Hematopoietic multipotent progenitor cell treated with erythropoietin and hydrocortisone succinate and interleukin-3 and kit ligand, for 6 days (in vitro differentiated cells): Measurements from ENCODE around the gene DUS4L.

ENCODE experiments used
- DNase-seq: peaks from one replicate; pipeline ENCODE4 v3.0.0-alpha.2; 2015

The DUS4L gene

GRCh38 chr7:107580716-107581383 lies 17.1 kb downstream of the DUS4L start:
- DNase-seq = no peak

- peak; percentile 18 for DNase-seq
These were observed 17.7 kb downstream of the DUS4L start for GRCh38 chr7:107581387-107582013.

GRCh38 chr7:107582875-107583274 lies 19.1 kb downstream of the DUS4L start:
- DNase-seq = peak; percentile 38

DNA sequence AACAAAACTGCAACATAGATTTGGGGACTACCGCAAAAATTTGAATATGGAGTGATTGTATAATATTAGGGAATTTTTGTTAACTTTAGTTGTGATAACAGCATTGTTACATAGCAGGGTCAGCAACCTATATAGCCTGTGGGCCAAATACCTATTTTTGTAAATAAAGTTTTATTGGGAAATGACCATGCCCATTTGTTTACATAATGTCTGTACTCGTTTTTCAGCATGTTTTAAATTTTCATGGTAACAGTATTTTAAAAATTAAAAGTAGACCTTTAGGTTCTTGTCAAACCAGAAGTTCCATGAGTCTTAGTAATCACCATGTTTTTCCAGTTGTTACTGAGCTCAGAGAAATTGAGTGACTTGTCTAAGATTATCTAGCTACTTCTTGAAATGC lies 20.9 kb downstream of the DUS4L start:
- DNase-seq = no peak

GRCh38 chr7:107588529-107589130 lies 24.9 kb downstream of the DUS4L start:
- DNase-seq = no peak

DNA sequence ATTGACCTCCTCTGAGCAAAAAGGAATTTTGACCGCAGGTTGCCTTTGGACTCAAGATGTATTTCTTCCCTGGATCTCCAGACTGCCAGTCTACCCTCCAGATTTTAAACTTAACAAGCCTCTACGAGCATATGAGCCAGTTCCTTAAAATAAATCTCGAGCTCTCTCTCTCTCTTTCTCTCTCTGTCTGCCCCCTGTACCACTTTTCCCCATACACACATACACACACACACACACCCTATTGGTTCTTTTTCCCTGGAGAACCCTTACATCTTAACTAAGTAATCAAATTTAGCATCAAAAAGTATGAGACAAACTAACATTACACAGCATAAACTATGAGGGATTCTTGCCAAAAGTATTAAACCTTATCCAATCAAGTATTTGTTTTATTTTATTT lies 27.6 kb downstream of the DUS4L start:
- no peak for DNase-seq

- DNase-seq = no peak
These were observed 28.7 kb downstream of the DUS4L start for GRCh38 chr7:107592361-107593024.

DNA sequence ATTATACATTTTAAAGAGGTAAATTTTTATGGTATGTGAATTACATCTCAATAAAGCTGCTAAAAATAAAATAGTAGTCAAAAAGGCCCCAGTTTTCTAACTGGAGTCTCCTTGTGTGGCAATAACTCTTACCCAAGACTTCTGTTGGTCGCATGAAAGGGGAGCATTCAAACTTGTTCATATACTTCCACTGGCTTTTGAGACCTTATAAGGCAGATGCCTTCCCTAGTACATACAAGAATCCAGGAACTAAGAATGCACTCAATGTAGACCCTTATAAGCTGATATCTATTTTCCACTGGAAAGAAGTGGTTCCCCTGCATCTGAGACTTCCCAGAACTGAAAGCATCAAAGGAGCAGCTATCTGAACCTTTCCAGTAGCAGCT lies 29.2 kb downstream of the DUS4L start:
- DNase-seq = no peak

DNA sequence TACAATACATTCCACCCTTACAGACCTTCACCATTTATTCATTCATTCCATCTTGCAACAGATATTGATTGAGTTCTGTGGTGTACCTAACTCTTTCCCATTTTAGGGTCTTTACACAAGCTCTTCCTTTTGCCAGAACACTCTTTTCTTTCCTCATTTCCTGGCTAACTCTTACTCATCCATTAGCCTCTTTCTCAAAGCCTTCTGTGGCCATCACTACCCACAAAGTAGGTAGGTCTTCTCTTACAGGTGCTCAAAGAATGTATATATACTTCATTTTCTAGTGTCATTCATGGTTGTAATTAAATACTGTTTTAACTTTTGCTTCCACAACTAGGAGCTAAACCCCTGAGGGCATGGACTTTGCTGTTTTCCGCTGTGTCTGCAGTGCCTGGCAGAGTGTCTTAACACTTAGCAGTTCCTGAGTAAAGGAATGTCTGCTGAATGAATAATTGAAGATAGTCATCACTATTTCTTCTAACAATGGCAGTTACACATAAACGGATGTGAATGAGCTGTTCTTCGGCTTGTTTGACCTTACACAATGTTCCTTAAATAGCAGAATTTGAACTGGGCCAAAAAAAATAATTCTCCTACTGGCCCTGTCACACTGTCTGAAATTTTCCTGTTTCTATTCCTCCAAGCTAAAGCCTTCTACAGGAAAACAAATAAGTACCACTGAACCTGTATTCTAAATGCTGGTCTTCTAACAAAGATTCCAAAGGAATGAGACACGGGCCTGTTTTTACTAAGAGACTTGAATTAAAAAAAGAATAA lies 31.4 kb downstream of the DUS4L start:
- DNase-seq = no peak

DNA sequence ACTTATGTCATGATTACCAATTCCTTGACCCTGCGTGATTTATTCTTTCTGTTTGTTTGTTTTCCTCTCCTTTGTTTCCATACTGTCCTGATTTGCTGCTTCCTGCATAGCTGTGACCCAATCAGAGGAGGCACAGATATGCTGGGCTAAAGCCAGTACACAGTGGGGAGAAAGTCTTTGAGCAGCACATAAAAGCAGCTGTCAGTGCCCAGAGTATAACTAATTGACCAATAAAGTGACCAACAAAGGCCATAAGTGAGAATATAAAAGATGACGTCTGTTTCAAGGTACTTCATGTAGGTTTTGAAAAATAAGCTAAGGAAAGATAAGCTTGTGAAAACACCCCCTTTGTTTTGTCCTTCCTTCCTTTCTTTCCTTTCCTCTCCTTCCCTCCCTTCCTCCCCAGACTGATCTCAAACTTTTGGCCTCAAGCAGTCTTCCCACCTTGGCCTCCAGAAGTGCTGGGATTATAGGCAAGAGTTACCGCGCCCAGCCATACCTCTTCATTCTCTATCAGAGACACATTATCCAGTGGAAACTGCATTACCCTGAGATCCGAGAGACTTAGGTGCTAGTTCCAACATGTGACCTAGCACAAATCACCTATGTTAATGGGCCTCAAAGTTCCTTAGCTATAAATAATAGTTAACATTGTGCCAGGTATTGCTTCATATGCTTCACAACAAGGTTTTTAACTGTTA lies 33.3 kb downstream of the DUS4L start:
- no peak for DNase-seq

DNA sequence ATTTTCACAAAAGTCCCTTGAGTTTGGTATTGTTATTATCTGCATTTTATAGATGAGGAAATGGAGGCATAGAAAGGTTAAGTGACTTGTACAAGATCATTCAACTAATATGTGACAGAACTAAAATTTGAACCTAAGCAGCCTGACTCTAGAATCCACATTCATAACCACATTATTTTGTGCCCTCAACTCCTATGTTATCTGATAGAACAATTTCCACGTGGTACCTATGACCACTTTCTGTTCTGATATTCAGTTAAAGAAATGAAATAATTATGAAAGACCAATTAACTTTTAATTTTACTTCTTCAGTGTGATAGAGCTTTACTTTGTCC lies 33.8 kb downstream of the DUS4L start:
- no peak for DNase-seq

- no peak for DNase-seq
These were observed 34.2 kb downstream of the DUS4L start for GRCh38 chr7:107597953-107598352.

DNA sequence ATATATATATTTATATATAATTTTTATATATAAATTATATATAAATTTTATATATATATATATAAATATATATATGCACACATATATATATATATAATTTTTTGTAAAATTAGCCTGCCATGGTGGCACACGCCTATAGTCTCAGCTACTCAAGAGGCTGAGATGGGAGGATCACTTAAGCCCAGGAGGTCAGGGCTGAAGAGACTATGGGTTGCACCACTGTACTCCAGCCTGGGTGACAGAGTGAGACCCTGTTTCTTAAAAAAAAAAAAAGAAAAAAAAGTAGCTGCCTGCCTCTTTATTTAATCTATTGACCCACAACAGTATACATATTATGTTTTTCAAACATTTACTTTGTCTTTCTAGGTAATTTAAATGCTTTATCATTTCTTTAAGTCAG lies 35.5 kb downstream of the DUS4L start:
- no peak for DNase-seq

DNA sequence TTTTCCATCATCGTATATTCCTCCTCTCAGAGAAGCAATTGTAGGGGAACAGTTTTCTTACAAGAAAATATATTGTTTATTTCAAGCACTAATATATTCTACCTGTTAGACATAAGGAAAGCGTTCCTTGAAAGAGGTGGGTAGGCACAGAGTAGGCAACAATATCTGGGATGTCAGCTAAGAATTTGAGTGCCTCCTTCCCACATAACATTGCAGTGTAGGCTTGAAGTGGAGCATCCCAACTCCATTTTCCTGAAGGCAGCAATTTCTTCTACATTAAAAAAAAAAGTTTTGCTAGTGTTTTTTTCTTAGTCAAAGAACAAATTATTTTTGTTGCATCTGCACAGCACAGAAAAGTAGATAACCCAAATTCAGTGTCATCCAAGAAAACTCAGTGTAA lies 37.0 kb downstream of the DUS4L start:
- DNase-seq = no peak

DNA sequence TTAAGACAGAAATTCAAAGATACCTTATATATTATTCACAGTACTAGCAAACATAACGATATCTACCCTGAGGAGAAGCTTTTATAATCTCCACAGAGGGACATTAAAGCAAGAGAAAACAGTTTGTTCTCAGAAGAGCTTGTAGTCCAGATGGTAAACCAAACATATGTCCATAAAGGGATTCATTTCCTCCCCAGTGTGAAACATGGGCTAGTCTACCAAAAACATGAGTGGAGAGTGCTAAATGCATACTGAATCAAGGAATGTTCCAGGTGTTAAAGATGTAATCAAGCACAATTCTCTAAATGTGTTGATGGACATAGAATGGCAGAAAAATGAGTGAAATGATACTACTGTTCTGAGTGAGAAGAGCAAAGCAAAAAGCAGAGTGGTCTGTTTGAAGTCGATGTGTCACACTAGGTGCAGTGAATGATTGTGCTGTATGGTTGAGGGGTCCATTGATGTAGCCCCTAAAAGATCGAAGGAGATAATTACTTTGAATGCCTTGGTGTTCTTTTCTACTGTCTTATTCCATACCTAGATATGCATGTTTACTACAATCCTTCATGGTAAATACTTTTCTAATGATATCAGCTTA lies 41.5 kb downstream of the DUS4L start:
- no peak for DNase-seq

DNA sequence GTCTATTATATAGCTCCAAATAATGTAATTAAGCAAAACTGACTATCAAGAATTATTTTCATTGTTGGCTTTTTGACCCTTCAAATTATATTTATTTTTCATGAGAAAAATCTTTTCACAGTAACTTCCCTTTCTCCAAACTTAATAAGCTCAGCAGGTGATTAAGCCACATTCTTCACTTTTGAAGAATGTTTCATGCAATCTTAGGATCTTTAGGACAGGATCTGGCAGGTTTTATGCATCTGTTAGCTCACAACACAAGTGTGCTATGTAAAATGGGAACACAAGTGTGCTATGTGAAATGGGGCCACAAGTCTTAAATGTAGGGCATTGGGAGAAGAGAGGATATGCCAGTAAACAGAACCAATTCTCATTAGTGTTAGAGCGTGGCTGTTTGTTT lies 42.5 kb downstream of the DUS4L start:
- no peak for DNase-seq

DNA sequence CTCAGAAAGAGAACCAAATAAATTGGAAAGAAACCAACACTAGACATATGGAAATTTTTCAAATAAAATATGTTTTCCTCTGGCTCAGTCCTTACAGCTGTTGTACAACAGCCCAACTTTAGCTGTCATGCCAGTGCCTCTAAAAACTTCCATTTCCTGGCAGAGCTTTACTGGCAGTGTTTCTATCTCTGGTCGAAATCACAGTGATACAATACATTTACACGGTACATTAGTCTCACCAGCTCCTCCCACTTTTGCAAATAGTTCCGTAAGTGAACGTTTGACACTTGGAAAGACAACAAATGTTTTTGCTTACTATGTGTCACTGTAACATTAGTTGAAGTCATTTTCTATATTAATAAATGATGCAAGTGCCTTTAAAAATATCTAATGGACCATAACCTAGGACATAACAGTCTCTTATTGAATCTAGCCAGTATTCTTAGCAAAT lies 46.1 kb downstream of the DUS4L start:
- no peak for DNase-seq

GRCh38 chr7:107610323-107610722 lies 46.6 kb downstream of the DUS4L start:
- peak; percentile 33 for DNase-seq

GRCh38 chr7:107613439-107613838 lies 49.7 kb downstream of the DUS4L start:
- no peak for DNase-seq

DNA sequence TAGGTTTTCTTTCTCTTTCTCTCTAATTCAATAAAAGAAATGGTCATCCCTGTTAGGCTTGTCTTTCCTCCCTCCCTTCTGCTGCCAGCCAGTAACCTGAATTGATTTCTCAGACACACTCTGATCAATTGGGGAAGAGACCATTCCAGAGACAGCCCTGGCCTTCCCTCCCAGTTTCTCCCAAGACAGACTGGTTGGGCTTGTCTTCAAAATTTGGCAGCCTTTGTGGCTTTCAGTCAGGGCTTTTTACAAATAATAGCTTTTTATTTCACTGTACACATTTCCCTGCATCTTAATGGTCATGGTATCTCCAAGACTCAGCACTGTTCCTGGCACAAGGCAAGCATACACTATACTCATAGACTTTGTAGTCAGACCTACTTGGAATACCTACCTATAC lies 50.2 kb downstream of the DUS4L start:
- no peak for DNase-seq

GRCh38 chr7:107614425-107614824 lies 50.7 kb downstream of the DUS4L start:
- DNase-seq = no peak
